AG04449 (cell line): ENCODE data around the gene CCDC112.

Experiments used
- CTCF ChIA-PET: fragments of 350-600 bp; formaldehyde crosslinking; extraction: SDS; loops from one replicate; lab custom pipeline; 2021; ENCODE audit warnings: antibody characterized with exemption; lab: Yijun Ruan, JAX
- POLR2A ChIA-PET: fragments of 400-600, 350-600 bp; formaldehyde crosslinking; extraction: SDS; loops from one replicate; lab custom pipeline; 2020; ENCODE audit warnings: antibody characterized with exemption, inconsistent platforms; lab: Yijun Ruan, JAX
- DNase-seq: peaks from one replicate; pipeline ENCODE4 v3.0.0-alpha.2; 2010; ENCODE audit warnings: low read depth, low spot score
- H3K4me3 ChIP-seq: 2 replicates; pipeline ENCODE4 v1.5.1; 2011; ENCODE audit warnings: low read depth, mild to moderate bottlenecking, control low read depth, low read length
- TF ChIP-seq, protein P1 (sequence below): IDR thresholded peaks from one replicate; pipeline ENCODE4 v1.5.1; 2011; ENCODE audit warnings: mild to moderate bottlenecking, moderate library complexity, low read length, control low read depth, inconsistent platforms; ENCODE audit not compliant: insufficient read depth; ENCODE audit errors: missing control alignments

Gene CCDC112

DNA sequence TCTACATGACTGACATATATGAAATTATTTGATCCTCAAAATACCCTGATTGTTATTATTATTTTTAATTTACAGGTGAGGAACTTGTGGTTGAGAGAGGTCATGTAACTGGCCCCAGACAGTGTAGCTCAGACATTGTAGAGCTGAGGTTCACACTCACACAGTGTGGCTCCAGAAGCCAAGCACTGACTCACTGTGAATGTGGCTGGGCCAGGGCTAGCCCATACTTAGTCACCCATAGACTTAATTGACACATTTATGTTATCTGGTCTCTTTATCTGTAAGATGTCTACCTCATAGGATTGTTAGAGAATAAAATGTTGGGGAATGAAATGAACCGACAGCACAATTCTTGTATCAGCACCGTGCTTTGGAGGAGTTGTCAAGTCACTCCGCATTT lies 24.9 kb upstream of the CCDC112 start:
- CTCF ChIA-PET, result interaction anchor here (2.9 kb wide), 1 partner anchor 11 kb away, joined by 30 read pairs; no protein-coding TSS in a partner anchor
- DNase-seq, result no peak
- POLR2A ChIA-PET, result interaction anchor here (0.6 kb wide), 1 partner anchor 28 kb away, joined by 3 read pairs; no protein-coding TSS in a partner anchor
- TF ChIP-seq, protein P1, sequence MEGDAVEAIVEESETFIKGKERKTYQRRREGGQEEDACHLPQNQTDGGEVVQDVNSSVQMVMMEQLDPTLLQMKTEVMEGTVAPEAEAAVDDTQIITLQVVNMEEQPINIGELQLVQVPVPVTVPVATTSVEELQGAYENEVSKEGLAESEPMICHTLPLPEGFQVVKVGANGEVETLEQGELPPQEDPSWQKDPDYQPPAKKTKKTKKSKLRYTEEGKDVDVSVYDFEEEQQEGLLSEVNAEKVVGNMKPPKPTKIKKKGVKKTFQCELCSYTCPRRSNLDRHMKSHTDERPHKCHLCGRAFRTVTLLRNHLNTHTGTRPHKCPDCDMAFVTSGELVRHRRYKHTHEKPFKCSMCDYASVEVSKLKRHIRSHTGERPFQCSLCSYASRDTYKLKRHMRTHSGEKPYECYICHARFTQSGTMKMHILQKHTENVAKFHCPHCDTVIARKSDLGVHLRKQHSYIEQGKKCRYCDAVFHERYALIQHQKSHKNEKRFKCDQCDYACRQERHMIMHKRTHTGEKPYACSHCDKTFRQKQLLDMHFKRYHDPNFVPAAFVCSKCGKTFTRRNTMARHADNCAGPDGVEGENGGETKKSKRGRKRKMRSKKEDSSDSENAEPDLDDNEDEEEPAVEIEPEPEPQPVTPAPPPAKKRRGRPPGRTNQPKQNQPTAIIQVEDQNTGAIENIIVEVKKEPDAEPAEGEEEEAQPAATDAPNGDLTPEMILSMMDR, result no peak
- H3K4me3 ChIP-seq, result no peak overlapping the region

DNA sequence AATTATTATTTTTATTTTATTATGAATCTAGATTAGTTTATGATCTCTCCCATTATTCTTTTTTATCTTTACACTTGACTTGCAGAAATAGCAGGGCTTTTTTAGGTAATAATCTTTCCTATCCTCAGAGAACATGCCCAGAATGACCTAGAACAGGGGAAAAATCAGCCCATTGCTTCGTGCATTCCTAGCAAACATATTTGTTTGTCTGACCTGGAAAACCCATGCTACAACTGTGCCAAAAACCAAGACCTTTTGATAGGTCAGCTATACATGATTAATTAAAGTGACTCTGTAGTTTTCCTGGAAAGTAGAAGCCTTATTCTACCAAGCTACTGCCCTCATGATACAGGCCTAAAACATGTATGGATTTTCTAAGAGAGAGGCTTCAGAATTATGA lies 24.1 kb upstream of the CCDC112 start:
- TF ChIP-seq, protein P1, result no peak
- no peak for DNase-seq
- H3K4me3 ChIP-seq, result no peak overlapping the region
- ChIA-PET POLR2A (no interaction called here), CTCF (interaction anchor here (1.5 kb wide), 2 partner anchors 11 to 13 kb away, joined by 4 to 10 read pairs; no protein-coding TSS in a partner anchor)

DNA sequence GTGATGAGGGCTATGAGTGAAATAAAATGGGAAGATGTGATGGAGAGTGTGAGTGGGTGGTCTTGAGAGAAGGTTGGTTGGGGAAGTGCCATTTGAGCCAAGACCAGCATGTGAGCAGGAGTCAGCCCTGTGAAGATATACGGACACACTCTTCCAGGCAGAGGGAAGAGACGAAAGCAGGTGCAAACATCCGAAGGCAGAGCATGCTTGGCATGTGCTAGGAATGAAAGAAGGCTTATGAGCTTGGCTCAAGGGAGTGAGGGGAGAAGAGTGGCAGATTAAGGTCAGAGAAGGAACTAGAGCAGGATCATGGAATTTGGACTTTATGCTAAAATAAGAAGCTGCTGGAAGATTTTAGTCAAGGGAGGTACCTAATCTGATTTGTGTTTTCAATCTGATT lies 23.6 kb upstream of the CCDC112 start:
- TF ChIP-seq, protein P1, result no peak
- no peak for DNase-seq
- ChIA-PET CTCF (interaction anchor here (1.0 to 1.5 kb wide), 3 partner anchors 10 to 268 kb away, joined by 3 to 10 read pairs (median 4); no protein-coding TSS in a partner anchor), POLR2A (no interaction called here)
- no peak overlapping the region for H3K4me3 ChIP-seq

DNA sequence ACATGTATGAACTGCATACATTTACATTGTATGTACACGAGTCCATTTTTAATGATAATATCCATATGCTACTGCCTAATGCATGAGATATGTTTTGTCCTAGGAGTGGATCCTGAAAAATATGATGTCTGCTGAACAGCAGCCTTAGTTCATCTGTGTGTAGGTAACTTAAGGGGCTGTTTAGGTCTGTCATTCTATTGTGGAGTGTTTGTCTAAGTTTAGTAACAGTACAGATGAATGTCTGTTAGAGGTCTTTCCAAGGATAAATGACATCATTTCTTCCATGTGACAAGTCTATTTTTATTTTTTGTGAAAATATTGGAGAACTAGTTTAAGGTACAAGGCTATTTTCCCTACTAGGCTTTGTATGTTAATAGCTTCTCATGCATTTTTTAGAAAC lies 22.6 kb upstream of the CCDC112 start:
- ChIA-PET CTCF (interaction anchor here (0.7 to 1.8 kb wide), 8 partner anchors 9 to 512 kb away, joined by 3 to 10 read pairs (median 4); no protein-coding TSS in a partner anchor), POLR2A (interaction anchor here (0.6 kb wide), 1 partner anchor 56 kb away, joined by 3 read pairs; no protein-coding TSS in a partner anchor)
- DNase-seq, result no peak
- TF ChIP-seq, protein P1, result no peak
- H3K4me3 ChIP-seq, result no peak overlapping the region

DNA sequence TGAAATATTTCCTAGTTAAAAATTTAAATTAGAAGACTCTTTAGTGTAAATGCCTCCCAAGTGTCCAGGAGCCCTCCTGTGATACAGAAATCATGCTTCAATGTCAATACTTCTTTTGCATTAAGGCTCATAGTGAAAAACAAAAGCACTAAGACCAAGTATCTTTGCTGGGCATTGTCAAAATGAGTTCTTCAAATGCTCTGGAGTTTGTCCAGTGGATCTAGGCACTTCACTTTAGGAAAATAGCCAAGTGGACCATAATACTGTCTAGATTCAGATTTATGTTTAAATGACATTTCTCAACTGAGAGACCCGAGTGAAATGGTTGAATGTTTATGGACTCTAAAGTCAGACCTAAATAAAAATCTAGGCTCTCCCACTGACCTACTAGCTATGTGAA lies 21.3 kb upstream of the CCDC112 start:
- ChIA-PET POLR2A (no interaction called here), CTCF (interaction anchor here (0.6 to 1.8 kb wide), 7 partner anchors 9 to 607 kb away, joined by 3 to 5 read pairs (median 4); no protein-coding TSS in a partner anchor)
- no peak overlapping the region for H3K4me3 ChIP-seq
- no peak for DNase-seq
- TF ChIP-seq, protein P1, result no peak

DNA sequence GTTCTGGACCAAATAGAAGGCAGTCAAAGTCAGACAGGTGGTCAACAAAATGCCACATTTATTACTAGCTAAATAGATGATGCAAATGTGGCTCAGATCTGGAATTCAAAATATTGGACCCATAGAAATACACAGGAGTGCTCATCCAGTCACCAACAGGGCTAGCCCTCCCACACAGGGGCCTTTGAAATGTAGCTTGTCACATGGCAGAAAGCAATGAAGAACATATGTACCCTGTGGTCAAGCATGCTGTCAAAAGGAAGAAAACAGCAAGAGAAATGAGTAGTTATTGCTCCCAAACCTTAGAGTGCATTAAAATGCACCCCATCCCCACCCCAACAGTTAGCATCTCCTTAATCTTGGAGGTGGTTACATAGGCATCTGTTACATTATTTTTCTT lies 20.9 kb upstream of the CCDC112 start:
- DNase-seq, result no peak
- CTCF ChIA-PET, result interaction anchor here (0.6 to 1.8 kb wide), 8 partner anchors 7 to 607 kb away, joined by 3 to 5 read pairs (median 4); no protein-coding TSS in a partner anchor
- TF ChIP-seq, protein P1, result no peak
- POLR2A ChIA-PET, result no interaction called here
- no peak overlapping the region for H3K4me3 ChIP-seq
